Peyer's patch (tissue), 4 donors: ENCODE data around the gene TBL2. TPM values are rescaled to one million over a fixed set of nuclear protein-coding genes. Genes with fewer than 3 reads are reported as not detected.

ENCODE experiments used
- DNase-seq, 3 donors: peaks; one replicate each; pipeline ENCODE4 v3.0.0-alpha.2; 2017 to 2019
- H3K27ac ChIP-seq, 4 donors: fragments of 200-600 bp; sonication (generic); one replicate each; pipeline ENCODE4 v1.5.1; 2016 to 2019
- H3K27me3 ChIP-seq, 2 donors: fragments of 200-600 bp; sonication (generic); one replicate each; pipeline ENCODE4 v1.5.1; 2019
- H3K36me3 ChIP-seq, 3 donors: fragments of 200-600 bp; sonication (generic); one replicate each; pipeline ENCODE4 v1.5.1; 2016 to 2019
- H3K4me1 ChIP-seq, 4 donors: fragments of 200-600 bp; sonication (generic); one replicate each; pipeline ENCODE4 v1.5.1; 2016 to 2019
- H3K4me3 ChIP-seq, 4 donors: fragments of 200-600 bp; sonication (generic); 1 replicate in 3 of 4; 2 replicates in 1 of 4; pipeline ENCODE4 v1.5.1; 2016 to 2019; ENCODE audit warnings: mild to moderate bottlenecking in 1 of 4
- H3K9me3 ChIP-seq, 4 donors: fragments of 200-600 bp; sonication (generic); one replicate each; pipeline ENCODE4 v1.5.1; 2016 to 2019; ENCODE audit warnings: mild to moderate bottlenecking in 1 of 4
- POLR2A ChIP-seq, 2 donors: fragments of 450-650 bp; IDR thresholded peaks; one replicate each; pipeline ENCODE4 v1.5.1; 2017; ENCODE audit warnings: antibody characterized with exemption in 2 of 2, mild to moderate bottlenecking in 2 of 2, moderate library complexity in 2 of 2
- total RNA-seq, 4 donors: library from RNA; depleted of rRNA; stranded (reverse); fragments of >200 nt; gene quantifications; one replicate each; pipeline ENCODE4 v1.1.0, GENCODE V29; 2016
- TF ChIP-seq, protein P1 (sequence below), 6 experiments: fragments of 450-650 bp in 4 of 6; fragments of 200-600 bp in 2 of 6; sonication (generic) in 1 of 6; IDR thresholded peaks; one replicate each; pipeline ENCODE4 v1.5.1; 2017 to 2019; ENCODE audit warnings: antibody characterized with exemption in 6 of 6, mild to moderate bottlenecking in 3 of 6, moderate library complexity in 1 of 6

Gene TBL2
- total RNA-seq, 4 donors from 2014 or later, result 35.6 to 61.9 (median 46.1) TPM

GRCh38 chr7:73572767-73573186 lies 5.6 kb downstream of the TBL2 start:
- Histone ChIP-seq H3K4me1 (peaks cover 0 to 18% (median 4%) of the 10 kb centered on the region in 4 donors), H3K4me3 (no peak overlapping the region), H3K27me3 (no peaks in the 10 kb centered on the region), H3K9me3 (no peaks in the 10 kb centered on the region), H3K36me3 (peaks cover 0 to 61% (median 0%) of the 10 kb centered on the region in 3 donors), H3K27ac (peak overlapping the region in 2 of 4 donors; percentile 11 to 29)
- TF ChIP-seq POLR2A (IDR thresholded peaks at IDR 0.05), result no peak
- TF ChIP-seq, protein P1, sequence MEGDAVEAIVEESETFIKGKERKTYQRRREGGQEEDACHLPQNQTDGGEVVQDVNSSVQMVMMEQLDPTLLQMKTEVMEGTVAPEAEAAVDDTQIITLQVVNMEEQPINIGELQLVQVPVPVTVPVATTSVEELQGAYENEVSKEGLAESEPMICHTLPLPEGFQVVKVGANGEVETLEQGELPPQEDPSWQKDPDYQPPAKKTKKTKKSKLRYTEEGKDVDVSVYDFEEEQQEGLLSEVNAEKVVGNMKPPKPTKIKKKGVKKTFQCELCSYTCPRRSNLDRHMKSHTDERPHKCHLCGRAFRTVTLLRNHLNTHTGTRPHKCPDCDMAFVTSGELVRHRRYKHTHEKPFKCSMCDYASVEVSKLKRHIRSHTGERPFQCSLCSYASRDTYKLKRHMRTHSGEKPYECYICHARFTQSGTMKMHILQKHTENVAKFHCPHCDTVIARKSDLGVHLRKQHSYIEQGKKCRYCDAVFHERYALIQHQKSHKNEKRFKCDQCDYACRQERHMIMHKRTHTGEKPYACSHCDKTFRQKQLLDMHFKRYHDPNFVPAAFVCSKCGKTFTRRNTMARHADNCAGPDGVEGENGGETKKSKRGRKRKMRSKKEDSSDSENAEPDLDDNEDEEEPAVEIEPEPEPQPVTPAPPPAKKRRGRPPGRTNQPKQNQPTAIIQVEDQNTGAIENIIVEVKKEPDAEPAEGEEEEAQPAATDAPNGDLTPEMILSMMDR (IDR thresholded peaks at IDR 0.05), result no peak
- DNase-seq, result peak in 1 of 3 donors; percentile 81

DNA sequence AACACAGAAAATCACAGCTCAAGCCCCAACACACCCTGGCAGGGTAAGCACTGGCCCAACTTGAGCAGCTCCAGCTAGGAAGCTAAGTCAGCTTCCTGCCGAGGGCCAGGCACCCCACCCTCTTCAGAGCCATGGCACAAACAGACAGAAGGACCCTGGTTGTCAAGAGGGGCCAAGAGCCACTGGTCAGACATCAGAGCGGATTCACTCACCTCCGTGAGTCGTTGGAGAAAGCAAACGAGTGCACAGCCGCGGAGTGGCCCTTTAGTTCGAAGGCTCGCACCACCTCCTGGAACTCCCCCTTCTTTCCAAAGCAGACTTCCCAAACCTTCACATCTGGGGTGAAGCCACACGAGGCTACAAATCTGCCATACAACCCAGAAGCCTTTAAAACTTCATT lies 7.4 kb downstream of the TBL2 start:
- TF ChIP-seq, protein P1 (IDR thresholded peaks at IDR 0.05), result no peak
- no peak for TF ChIP-seq POLR2A (IDR thresholded peaks at IDR 0.05)
- peaks cover 0 to 3% (median under 1%) of the 10 kb centered on the region in 4 donors for H3K4me1 ChIP-seq
- no peak overlapping the region for H3K27ac ChIP-seq
- no peaks in the 10 kb centered on the region for H3K9me3 ChIP-seq
- H3K36me3 ChIP-seq, result peaks cover 0 to 61% (median 0%) of the 10 kb centered on the region in 3 donors
- DNase-seq, result no peak
- H3K4me3 ChIP-seq, result no peak overlapping the region
- no peaks in the 10 kb centered on the region for H3K27me3 ChIP-seq

DNA sequence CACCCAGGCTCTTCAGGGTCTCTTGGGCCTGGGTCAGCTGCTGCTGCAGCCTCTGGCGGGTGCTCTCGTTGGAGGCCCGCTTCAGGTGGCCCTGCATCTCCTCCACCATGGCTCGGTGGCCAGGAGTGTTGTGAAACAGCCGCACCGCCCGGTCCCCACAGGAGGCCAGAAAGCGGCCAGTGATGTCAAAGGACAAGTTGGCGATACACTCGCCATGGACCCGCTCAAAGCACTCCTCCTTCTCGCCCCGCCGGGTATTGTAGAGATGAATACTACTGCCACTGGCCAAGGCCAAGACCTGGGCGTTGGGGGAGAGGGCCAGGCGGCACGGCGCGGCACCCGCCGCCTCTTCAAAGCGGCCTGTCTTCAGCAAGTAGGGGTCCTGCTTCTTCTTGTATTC lies 7.9 kb downstream of the TBL2 start:
- no peak overlapping the region for H3K4me3 ChIP-seq
- no peak overlapping the region for H3K27ac ChIP-seq
- no peaks in the 10 kb centered on the region for H3K9me3 ChIP-seq
- H3K4me1 ChIP-seq, result peaks cover 0 to 6% (median 0%) of the 10 kb centered on the region in 4 donors
- H3K36me3 ChIP-seq, result peaks cover 0 to 60% (median 0%) of the 10 kb centered on the region in 3 donors
- TF ChIP-seq, protein P1 (IDR thresholded peaks at IDR 0.05), result no peak
- no peak for TF ChIP-seq POLR2A (IDR thresholded peaks at IDR 0.05)
- no peak for DNase-seq
- H3K27me3 ChIP-seq, result no peaks in the 10 kb centered on the region

DNA sequence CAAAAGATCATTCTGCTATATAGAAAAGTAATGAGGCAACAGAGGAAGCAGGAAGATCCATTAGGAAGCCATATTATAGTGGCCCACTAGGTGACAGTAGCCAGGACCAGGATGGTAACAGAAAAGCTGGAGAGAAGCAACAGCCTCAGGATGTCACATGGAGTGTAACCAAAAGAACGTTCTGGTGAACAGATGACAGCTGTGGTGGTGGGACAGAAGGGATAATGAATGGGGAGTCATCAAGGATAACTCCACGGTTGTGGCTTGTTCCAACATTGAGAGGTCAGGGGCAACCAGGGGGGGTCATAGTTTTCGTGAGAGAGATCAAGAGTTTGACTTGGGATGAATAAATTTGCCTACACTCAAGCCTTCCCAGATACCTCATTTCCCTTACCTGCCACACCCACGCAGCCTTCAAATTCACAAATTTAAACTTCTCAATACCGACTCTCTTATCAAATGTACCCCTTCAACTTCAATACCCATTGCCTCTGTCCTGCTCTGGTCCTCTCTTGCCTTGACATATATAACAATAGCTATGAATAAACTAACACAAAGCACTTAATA lies 9.3 kb downstream of the TBL2 start:
- Histone ChIP-seq H3K27me3 (no peaks in the 10 kb centered on the region), H3K36me3 (peaks cover 0 to 50% (median 0%) of the 10 kb centered on the region in 3 donors), H3K27ac (no peak overlapping the region), H3K4me1 (peaks cover 0 to 6% (median 0%) of the 10 kb centered on the region in 4 donors), H3K4me3 (no peak overlapping the region), H3K9me3 (no peaks in the 10 kb centered on the region)
- no peak for DNase-seq
- no peak for TF ChIP-seq POLR2A (IDR thresholded peaks at IDR 0.05)
- TF ChIP-seq, protein P1 (IDR thresholded peaks at IDR 0.05), result no peak

- Histone ChIP-seq H3K36me3 (peaks cover 0 to 39% (median 0%) of the 10 kb centered on the region in 3 donors), H3K27ac (peak overlapping the region in 1 of 4 donors; percentile 19), H3K27me3 (no peaks in the 10 kb centered on the region), H3K9me3 (no peaks in the 10 kb centered on the region), H3K4me1 (peaks cover 0 to 6% (median 0%) of the 10 kb centered on the region in 4 donors), H3K4me3 (no peak overlapping the region)
- TF ChIP-seq, protein P1 (IDR thresholded peaks at IDR 0.05), result no peak
- no peak for TF ChIP-seq POLR2A (IDR thresholded peaks at IDR 0.05)
- no peak for DNase-seq
These were observed 10.3 kb downstream of the TBL2 start for GRCh38 chr7:73567846-73568685.
